HG03103 (cell line): ENCODE results near the gene DNAJC24.
"Not testable (repeated sequence)": the region's sequence is repeated elsewhere in the genome, so short reads cannot be mapped to it uniquely, and the experiment has no call there.

Experiments
- ATAC-seq: cut with Tn5 transposase; IDR thresholded peaks from one replicate; pipeline ENCODE4 v1.9.1; 2021; ENCODE audit warnings: low read depth; ENCODE audit not compliant: unreplicated experiment

Gene DNAJC24, protein sequence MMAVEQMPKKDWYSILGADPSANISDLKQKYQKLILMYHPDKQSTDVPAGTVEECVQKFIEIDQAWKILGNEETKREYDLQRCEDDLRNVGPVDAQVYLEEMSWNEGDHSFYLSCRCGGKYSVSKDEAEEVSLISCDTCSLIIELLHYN

DNA sequence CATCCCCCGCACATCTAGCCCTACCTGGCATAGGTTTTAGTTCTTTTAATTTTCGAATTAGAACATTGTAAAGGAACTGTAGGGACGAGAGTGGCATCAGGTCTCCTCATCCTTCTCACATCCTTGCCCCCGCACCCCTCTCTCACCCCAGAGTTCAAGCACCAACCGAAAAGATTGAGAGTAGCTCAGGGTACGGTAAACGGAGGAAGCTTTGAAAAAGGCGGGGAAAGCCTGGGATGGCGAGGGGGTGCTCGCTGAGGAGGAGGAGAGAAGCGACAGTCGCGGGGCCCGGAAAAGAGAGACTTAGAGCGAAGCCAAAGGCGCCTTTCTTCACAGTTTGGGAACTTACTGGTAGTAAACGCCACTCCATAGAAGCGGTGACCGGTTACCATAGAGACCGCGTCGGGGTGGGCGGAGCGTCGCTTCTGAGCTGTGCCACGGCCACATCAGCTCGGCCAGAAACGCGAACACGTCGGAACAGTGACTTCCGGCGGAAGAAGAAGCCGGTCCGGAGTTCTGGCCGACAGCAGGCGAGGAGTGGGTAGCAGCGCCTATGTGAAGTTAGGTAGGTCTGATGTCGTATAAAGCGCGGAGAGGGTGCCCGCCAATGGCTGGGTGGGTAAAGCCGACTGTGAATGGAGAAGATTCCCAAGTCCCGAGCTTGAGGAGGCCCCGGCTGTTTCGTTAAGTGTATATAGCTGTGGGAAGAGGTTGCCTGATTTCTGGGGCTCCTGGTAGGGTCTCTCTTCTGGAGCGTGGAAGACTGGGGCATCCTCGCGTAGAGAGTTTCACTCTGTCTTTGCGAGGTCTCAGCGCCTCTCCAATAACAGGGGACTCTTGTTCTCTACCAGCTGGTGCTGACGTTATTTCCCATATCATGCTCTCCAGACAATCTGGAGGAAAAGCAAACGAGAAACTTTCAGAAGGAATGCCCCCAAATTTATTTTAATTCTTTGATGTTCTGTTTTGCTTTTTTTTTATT is at the start of gene DNAJC24, which contains the start of gene DCDC1:
Gene DNAJC24, plus strand, starts transcription at position 513 of the 982 bp plus-strand sequence. CDS start 889 bp downstream, outside the sequence.
Gene DCDC1, minus strand, starts transcription at position 392 of the 982 bp plus-strand sequence. CDS start 41,459 bp downstream, outside the sequence.
- peak; percentile 98 for ATAC-seq

DNA sequence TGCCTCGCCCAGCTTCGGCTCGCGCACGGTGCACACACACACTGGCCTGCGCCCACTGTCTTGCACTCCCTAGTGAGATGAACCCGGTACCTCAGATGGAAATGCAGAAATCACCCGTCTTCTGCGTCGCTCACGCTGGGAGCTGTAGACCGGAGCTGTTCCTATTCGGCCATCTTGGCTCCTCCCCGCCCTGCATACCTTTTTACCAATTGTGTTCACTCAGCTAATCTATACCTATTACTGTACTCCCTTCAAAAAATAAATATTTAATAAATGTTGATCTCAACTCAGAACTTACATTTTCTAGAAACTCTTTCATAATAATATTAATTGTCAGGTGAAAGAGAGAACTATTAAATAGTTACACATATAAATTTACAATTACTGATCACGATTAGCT is 48.2 kb upstream of the DNAJC24 start:
- not testable (repeated sequence) for ATAC-seq

GRCh38 chr11:31323145-31323544 is 46.5 kb upstream of the DNAJC24 start:
- ATAC-seq: no peak

DNA sequence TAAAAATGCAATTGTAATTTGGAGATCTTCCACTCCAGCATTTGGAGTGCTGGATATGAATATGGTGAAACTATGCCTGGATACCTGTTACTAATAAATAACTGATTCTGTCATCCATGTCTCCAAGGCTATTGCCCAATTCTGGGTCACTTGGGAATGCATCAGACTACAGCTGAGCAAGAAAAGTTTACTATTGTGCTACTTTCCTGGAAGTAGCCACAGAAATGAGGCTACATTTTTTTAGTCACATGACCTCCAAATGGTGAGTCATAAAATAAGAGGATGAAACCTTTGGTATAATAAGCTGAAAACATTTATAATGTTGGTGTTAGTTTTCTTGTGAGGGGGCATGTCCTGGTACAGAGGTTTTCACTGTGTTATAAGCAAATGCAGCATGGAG is 44.5 kb upstream of the DNAJC24 start:
- ATAC-seq: no peak

DNA sequence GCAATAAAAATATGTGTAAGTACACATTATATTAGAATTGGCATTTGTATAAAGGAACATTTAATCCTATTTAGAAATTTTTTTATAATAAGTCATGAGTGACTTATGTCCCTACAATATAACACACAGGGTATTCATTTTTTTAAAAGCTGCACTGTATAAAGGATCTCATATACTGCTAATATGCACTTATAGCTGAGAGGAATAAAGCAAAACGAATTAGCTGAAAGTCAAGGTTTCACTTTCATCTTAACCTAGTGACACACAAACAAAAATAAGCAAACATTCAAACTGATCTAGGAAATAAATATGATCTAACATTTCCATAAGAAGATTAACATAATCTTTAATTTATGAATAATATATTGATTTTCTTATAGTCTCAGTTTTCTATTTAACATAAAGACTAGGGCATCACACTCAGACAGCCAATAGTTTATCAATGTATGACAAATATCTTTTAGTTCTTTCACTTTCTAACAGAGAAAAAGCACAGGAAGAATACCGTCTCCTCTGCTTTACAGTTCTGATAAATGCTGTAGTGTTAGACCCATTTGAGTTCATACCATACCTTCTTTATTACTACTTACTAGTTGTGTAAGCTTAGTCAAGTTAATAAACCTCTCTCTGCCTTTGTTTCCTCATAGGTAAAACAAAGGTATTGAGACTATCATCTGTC is 43.1 kb upstream of the DNAJC24 start:
- no peak for ATAC-seq

DNA sequence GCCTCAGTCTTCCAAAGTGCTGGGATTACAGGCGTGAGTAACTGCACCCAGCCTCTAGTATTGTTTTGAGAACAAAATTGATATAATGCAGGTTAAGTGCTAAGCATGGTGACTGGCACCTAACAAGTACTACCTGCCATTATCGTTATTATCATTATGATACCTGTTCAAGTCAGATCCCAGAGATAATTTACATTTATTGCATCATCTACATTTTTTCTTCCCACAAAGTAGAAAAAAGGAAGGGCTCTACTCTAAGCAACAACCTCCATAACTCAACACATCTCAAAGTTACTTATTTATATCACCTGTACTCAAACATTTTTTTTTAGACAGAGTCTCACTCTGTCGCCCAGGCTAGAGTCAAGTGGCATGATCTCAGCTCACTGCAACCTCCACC is 42.2 kb upstream of the DNAJC24 start:
- no peak for ATAC-seq

DNA sequence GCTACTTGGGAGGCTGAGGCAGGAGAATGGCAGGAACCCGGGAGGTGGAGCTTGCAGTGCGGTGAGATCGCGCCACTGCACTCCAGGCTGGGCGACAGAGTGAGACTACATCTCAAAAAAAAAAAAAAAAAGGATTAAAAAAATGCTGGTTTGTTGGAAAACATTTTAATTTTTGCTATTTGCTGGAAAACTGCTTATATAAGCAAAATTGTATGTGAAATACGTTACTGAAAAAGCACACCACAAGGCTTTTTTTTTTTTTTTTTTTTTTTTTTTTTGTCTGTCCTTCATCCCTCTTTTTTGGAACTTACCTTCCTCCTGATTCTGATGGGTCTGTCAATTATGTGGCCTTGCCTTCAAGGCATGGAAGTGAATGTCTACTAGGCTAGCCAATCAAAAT is 41.0 kb upstream of the DNAJC24 start:
- no peak for ATAC-seq

- ATAC-seq: no peak
These were observed 31.9 kb upstream of the DNAJC24 start for GRCh38 chr11:31337806-31338205.

DNA sequence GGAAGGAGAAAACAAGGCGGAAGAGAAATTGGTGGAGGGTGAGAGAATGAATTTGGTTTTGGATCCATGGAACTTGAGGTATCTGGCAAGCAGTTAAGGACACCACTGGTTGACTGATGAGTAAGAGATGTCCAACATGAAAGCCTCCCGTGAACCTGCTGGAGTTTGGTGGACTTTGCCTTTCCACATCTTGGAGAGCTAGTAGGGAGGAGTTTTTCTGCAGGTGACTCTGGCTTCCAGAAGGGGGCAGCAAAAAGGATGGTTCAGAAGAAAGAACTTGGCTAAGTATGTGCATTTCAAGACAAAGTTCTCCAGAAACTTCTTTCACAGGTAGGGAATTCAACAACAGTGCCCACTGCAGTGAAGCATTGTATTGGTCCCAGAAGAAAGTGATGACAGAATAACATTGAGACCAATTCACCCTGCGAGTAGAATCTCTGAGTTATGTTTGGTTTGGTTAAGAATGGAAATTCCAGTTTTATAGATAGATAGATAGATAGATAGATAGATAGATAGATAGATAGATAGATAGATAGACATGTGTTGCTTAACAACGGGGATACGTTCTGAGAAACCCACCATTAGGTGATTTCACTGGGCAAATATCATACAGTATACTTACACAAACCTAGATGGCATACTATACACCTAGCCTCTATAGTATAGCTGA is 28.6 kb upstream of the DNAJC24 start:
- no peak for ATAC-seq

- ATAC-seq: no peak
These were observed 18.5 kb upstream of the DNAJC24 start for GRCh38 chr11:31351168-31351567.

DNA sequence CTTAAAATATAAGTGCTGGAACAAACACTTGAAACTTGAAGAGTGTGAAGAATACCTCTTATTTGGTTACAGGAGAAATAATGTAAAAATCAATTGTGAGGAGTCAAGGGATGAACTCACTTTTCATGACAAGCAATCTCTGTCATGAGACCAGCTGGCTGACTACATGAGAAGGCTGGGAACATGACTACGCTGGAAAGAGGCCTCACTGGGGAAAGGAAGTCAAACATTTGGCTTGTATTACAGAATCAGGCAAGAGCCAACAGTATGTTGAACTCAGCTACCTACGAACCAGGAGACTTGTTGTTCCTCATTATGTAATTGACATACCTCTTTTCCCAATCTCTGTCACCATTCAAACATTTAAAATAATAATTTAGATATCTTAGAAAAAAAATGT is 14.5 kb upstream of the DNAJC24 start:
- no peak for ATAC-seq

DNA sequence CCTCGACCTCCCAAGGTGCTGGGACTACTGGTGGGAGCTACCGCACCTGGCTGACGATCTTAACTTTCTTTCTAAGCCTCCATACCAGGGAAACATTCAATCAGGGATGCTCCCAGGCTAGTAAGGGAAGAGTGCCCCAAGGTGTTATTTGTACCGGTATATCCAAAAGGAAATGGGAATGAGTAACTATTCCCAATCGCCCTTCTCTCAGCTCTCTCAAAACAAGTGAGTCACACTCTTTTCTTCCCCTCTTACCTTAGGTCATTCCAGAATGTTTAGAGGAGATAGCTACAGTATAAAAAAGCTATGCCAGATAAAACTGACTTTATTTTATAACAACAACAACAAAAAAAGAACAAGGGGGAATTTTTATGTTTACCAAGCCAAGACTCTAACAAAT is 13.8 kb upstream of the DNAJC24 start:
- ATAC-seq: no peak

DNA sequence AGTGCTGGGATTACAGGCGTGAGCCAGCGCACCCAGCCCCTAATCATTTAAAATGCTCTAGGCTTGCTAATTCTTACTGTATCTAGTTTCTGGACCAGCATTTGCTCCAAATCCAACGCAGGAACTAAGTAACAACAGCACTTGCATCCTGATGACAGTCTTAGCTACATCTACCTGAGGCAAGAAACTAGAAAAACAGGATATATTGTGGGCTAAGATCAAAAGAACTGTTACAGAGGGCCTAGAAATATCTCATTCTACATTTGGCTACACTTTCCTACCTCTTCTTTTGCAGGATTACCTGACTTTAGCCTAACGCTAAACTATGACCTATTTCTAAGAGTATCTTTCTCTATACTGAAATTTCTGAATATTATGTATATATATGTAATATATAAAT is 7.9 kb upstream of the DNAJC24 start:
- no peak for ATAC-seq

- ATAC-seq: no peak
These were observed 2.9 kb upstream of the DNAJC24 start for GRCh38 chr11:31366795-31367194.

- ATAC-seq: no peak
These were observed 6.2 kb downstream of the DNAJC24 start for GRCh38 chr11:31375879-31376278.

DNA sequence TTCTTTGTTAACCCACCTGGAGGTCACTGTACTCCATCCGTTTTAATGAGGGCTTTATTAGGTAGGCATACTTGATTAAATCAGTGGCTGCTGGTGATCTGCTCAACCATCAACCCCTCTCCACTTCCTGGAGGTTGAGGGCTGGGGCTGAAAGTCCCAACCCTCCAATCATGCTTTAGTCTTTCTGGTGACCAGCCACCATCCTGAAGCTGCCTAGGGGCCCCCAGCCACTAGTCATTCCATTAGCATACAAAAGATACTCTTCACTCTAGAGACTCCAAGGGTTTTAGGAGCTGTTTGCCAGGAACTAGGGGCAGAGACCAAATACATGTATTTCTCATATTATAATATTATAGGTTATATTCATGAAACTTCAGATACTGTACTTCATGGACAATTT is 13.5 kb downstream of the DNAJC24 start:
- ATAC-seq: no peak

- ATAC-seq: no peak
These were observed 17.7 kb downstream of the DNAJC24 start for GRCh38 chr11:31387379-31387778.

- ATAC-seq: no peak
These were observed 27.7 kb downstream of the DNAJC24 start for GRCh38 chr11:31397239-31397834.

- no peak for ATAC-seq
These were observed 35.0 kb downstream of the DNAJC24 start for GRCh38 chr11:31404614-31405013.

DNA sequence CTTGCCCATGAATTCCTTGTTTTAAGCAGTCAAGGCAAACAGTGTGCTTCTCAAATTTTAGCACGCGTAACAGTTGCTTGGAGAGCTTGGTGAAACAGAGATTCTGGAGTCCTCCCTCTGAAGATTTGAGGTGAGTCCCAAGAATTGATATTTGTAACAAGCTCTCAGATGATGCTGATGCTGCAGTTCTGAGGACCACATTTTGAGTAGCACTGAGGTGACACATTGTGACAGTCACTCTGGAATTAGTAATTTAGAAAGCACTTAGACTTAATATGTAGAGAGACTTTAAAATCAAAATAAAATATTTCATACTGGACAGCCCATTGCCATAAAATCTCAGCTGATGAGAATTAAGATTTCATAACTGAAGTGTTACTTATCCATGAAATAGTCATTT is 38.5 kb downstream of the DNAJC24 start:
- ATAC-seq: no peak
